Measurements from ENCODE around the gene CREB5.

DNA sequence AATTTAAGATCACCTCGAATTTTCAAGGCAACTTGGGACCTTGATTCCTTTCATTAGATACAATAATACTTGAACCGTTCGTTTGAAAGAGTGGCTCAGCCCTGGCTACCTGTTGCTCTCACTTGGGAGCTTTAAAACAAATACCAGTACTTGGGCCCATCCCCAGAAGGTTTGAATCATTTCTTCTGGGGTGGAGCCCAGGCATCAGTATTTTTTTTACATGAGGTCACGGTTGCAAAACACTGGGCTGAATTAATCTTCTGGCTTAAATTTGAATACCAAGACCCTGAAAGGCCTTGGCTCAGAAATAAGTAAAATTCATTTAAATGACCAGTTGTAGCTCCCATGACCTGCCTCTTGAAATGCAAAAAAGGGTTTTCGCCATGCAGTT lies 214.9 kb downstream of the CREB5 start:
- TF ChIP-seq, protein P1, sequence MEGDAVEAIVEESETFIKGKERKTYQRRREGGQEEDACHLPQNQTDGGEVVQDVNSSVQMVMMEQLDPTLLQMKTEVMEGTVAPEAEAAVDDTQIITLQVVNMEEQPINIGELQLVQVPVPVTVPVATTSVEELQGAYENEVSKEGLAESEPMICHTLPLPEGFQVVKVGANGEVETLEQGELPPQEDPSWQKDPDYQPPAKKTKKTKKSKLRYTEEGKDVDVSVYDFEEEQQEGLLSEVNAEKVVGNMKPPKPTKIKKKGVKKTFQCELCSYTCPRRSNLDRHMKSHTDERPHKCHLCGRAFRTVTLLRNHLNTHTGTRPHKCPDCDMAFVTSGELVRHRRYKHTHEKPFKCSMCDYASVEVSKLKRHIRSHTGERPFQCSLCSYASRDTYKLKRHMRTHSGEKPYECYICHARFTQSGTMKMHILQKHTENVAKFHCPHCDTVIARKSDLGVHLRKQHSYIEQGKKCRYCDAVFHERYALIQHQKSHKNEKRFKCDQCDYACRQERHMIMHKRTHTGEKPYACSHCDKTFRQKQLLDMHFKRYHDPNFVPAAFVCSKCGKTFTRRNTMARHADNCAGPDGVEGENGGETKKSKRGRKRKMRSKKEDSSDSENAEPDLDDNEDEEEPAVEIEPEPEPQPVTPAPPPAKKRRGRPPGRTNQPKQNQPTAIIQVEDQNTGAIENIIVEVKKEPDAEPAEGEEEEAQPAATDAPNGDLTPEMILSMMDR (IDR thresholded peaks at IDR 0.05): no peak
- peak; percentile 42 for TF ChIP-seq POLR2AphosphoS5 (IDR thresholded peaks at IDR 0.05)
